ENCODE data around the gene PRICKLE1. TPM values are rescaled to one million over a fixed set of nuclear protein-coding genes. Genes with fewer than 3 reads are reported as not detected.

Gene PRICKLE1
- polyA plus RNA-seq, 1 experiment: 36.0 TPM

DNA sequence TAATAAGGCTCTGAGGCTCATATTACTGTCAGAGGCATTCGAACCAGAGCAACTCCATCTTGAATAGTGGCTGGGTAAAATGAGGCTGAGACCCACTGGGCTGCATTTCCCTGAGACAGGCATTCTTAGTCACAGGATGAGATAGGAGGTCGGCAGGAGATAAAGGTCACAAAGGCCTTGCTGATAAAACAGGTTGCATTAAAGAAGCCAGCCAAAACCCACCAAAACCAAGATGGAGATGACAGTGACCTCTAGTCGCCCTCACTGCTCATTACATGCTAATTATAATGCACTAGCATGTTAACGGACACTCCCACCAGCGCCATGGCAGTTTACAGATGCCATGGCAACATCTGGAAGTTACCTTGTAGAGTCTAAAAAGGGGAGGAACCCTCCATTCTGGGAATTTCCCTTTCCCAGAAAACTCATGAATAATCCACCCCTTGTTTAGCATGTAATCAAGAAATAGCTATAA, 18.1 kb upstream of the PRICKLE1 start:
- Histone ChIP-seq H3K9me3 (ENCODE audit: control insufficient read depth, insufficient read depth, low read length) (peaks cover 3% of the 10 kb centered on the region; the same call in 1 of the 2 replicates), H3K27me3 (ENCODE audit: control insufficient read depth, insufficient read depth, low read length) (peaks cover 4% of the 10 kb centered on the region), H3K27ac (ENCODE audit: low read depth, low read length) (no peak overlapping the region), H3K4me3 (ENCODE audit: low read depth, low read length) (no peak overlapping the region)
- POLR2A ChIA-PET: no interaction called here
- DNase-seq (ENCODE audit: low read depth, low spot score): no peak
- CTCF ChIA-PET: no interaction called here
- TF ChIP-seq, protein P1, sequence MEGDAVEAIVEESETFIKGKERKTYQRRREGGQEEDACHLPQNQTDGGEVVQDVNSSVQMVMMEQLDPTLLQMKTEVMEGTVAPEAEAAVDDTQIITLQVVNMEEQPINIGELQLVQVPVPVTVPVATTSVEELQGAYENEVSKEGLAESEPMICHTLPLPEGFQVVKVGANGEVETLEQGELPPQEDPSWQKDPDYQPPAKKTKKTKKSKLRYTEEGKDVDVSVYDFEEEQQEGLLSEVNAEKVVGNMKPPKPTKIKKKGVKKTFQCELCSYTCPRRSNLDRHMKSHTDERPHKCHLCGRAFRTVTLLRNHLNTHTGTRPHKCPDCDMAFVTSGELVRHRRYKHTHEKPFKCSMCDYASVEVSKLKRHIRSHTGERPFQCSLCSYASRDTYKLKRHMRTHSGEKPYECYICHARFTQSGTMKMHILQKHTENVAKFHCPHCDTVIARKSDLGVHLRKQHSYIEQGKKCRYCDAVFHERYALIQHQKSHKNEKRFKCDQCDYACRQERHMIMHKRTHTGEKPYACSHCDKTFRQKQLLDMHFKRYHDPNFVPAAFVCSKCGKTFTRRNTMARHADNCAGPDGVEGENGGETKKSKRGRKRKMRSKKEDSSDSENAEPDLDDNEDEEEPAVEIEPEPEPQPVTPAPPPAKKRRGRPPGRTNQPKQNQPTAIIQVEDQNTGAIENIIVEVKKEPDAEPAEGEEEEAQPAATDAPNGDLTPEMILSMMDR (IDR thresholded peaks at IDR 0.05; ENCODE audit: low read depth, low read length): no peak

DNA sequence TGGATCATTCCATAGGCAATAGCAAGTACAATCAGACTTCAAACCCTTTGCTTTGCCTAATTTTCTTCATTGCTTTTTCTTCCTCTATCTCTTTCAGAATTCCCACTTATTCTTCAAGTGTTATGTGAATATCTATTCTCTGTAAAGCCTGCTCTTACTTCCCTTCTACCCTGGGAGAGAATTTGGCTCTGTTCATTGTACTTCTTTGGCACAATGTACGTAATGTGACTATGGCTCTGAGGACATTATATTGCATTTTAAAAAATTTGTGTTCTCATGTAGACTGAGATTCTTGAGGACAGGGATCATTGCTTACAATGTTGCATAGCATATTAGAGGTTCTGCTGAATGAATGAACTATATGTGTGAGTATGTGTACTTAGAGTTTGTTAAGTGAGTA, 16.9 kb upstream of the PRICKLE1 start:
- no peak for DNase-seq (ENCODE audit: low read depth, low spot score)
- no peak overlapping the region for H3K27ac ChIP-seq (ENCODE audit: low read depth, low read length)
- peaks cover 3% of the 10 kb centered on the region; the same call in 1 of the 2 replicates for H3K9me3 ChIP-seq (ENCODE audit: control insufficient read depth, insufficient read depth, low read length)
- ChIA-PET POLR2A (no interaction called here), CTCF (no interaction called here)
- peaks cover 4% of the 10 kb centered on the region for H3K27me3 ChIP-seq (ENCODE audit: control insufficient read depth, insufficient read depth, low read length)
- H3K4me3 ChIP-seq (ENCODE audit: low read depth, low read length): no peak overlapping the region
- TF ChIP-seq, protein P1 (IDR thresholded peaks at IDR 0.05; ENCODE audit: low read depth, low read length): no peak

DNA sequence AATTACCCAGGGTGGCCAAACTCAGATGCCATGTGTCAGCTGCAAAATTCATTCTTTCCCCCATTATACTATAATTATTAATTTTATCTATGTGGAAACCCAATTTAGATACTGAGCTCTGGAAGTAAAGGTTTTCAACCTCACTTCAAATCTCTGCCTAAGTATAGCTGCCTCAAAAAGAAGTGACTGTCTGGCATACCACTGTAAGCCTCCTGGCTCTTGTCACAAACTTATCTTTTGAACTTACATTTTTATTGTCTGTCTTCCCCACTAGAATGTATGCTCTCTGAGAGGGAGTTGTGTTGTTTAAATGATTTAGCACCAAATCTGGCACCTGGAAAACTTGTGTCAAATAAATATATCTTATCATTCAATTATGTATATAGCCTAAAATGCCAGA, 16.1 kb upstream of the PRICKLE1 start:
- no peak for DNase-seq (ENCODE audit: low read depth, low spot score)
- H3K4me3 ChIP-seq (ENCODE audit: low read depth, low read length): no peak overlapping the region
- CTCF ChIA-PET: no interaction called here
- TF ChIP-seq, protein P1 (IDR thresholded peaks at IDR 0.05; ENCODE audit: low read depth, low read length): no peak
- POLR2A ChIA-PET: no interaction called here
- no peak overlapping the region for H3K27ac ChIP-seq (ENCODE audit: low read depth, low read length)
- no peaks in the 10 kb centered on the region for H3K9me3 ChIP-seq (ENCODE audit: control insufficient read depth, insufficient read depth, low read length)
- peaks cover 4% of the 10 kb centered on the region for H3K27me3 ChIP-seq (ENCODE audit: control insufficient read depth, insufficient read depth, low read length)

- POLR2A ChIA-PET: no interaction called here
- Histone ChIP-seq H3K9me3 (ENCODE audit: control insufficient read depth, insufficient read depth, low read length) (no peaks in the 10 kb centered on the region), H3K27me3 (ENCODE audit: control insufficient read depth, insufficient read depth, low read length) (peaks cover 4% of the 10 kb centered on the region), H3K27ac (ENCODE audit: low read depth, low read length) (no peak overlapping the region), H3K4me3 (ENCODE audit: low read depth, low read length) (no peak overlapping the region)
- no peak for DNase-seq (ENCODE audit: low read depth, low spot score)
- CTCF ChIA-PET: no interaction called here
- TF ChIP-seq, protein P1 (IDR thresholded peaks at IDR 0.05; ENCODE audit: low read depth, low read length): no peak
Observed at GRCh38 chr12:42603246-42603990, 13.9 kb upstream of the PRICKLE1 start.

DNA sequence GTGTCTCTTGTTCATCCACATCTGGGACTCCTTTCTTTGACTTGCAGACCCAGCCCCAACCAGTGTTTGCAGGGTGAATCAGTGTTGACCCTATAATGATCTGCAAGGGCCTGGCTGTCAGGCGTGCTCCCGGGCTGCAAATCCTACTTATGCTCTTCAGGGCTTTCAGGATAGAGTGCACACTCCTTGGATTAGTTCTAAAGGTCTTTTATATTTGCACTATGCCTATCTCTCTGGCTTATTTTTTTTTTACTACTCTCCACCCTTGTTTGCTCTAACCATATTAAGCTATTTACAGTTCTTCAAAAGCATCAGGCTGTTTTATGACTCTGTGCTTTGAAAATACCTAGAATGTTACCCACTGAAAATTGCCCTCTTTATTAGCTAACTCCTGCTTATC, 4.3 kb upstream of the PRICKLE1 start:
- ChIA-PET CTCF (interaction anchor here (1.4 kb wide), 1 partner anchor 744 kb away, joined by 3 read pairs; no protein-coding TSS in a partner anchor), POLR2A (no interaction called here)
- Histone ChIP-seq H3K27me3 (ENCODE audit: control insufficient read depth, insufficient read depth, low read length) (peaks cover 7% of the 10 kb centered on the region), H3K4me3 (ENCODE audit: low read depth, low read length) (no peak overlapping the region), H3K9me3 (ENCODE audit: control insufficient read depth, insufficient read depth, low read length) (no peaks in the 10 kb centered on the region; the same call in 1 of the 2 replicates), H3K27ac (ENCODE audit: low read depth, low read length) (no peak overlapping the region)
- TF ChIP-seq, protein P1 (IDR thresholded peaks at IDR 0.05; ENCODE audit: low read depth, low read length): no peak
- DNase-seq (ENCODE audit: low read depth, low spot score): no peak

Measured in AG04450 (cell line).